Suprapubic skin (tissue), 4 donors: ENCODE results near the gene GAB4. TPM values are rescaled to one million over a fixed set of nuclear protein-coding genes. Genes with fewer than 3 reads are reported as not detected.
"Not testable (repeated sequence)": the region's sequence is repeated elsewhere in the genome, so short reads cannot be mapped to it uniquely, and the experiment has no call there.

Source experiments
- DNase-seq, 2 donors: peaks; one replicate each; pipeline ENCODE4 v3.0.0-alpha.2; 2019; ENCODE audit warnings: low spot score in 2 of 2
- H3K27ac ChIP-seq: fragments of 200-600 bp; sonication (generic); one replicate; pipeline ENCODE4 v1.5.1; 2019
- H3K27me3 ChIP-seq: fragments of 200-600 bp; sonication (generic); one replicate; pipeline ENCODE4 v1.5.1; 2019
- H3K36me3 ChIP-seq: fragments of 200-600 bp; sonication (generic); one replicate; pipeline ENCODE4 v1.5.1; 2019
- H3K4me1 ChIP-seq: fragments of 200-600 bp; sonication (generic); one replicate; pipeline ENCODE4 v1.5.1; 2019
- H3K4me3 ChIP-seq: fragments of 200-600 bp; sonication (generic); one replicate; pipeline ENCODE4 v1.5.1; 2019; ENCODE audit warnings: mild to moderate bottlenecking
- H3K9me3 ChIP-seq: fragments of 200-600 bp; sonication (generic); one replicate; pipeline ENCODE4 v1.5.1; 2019
- EP300 ChIP-seq: sonication (generic); formaldehyde crosslinking; IDR thresholded peaks from one replicate; pipeline ENCODE4 v1.6.1; 2017; ENCODE audit warnings: antibody characterized with exemption
- POLR2A ChIP-seq, 2 donors: fragments of 450-650 bp; IDR thresholded peaks; one replicate each; pipeline ENCODE4 v1.6.1; 2017; ENCODE audit warnings: antibody characterized with exemption in 2 of 2, mild to moderate bottlenecking in 2 of 2, moderate library complexity in 2 of 2
- POLR2AphosphoS5 ChIP-seq, 3 donors: sonication (generic); formaldehyde crosslinking; IDR thresholded peaks; one replicate each; pipeline ENCODE4 v1.6.1; 2017; ENCODE audit warnings: antibody characterized with exemption in 3 of 3
- WGBS: methylation state at CpG from one replicate; pipeline ENCODE4 v1.1.5; 2018; 5-methylcytosine and 5-hydroxymethylcytosine counted together
- total RNA-seq, 4 donors: library from RNA; depleted of rRNA; stranded (reverse); fragments of >200 nt; gene quantifications; one replicate each; pipeline ENCODE4 v1.1.0, GENCODE V29; 2016
- TF ChIP-seq, protein P1 (sequence below), 2 donors: fragments of 200-600 bp in 1 of 2; fragments of 450-650 bp in 1 of 2; sonication (generic) in 1 of 2; IDR thresholded peaks; one replicate each; pipeline ENCODE4 v1.5.1; 2016 to 2019; ENCODE audit warnings: antibody characterized with exemption in 2 of 2, mild to moderate bottlenecking in 1 of 2, moderate library complexity in 1 of 2

GAB4 gene
- total RNA-seq, 4 donors from 2014 or later: 0.21 to 0.32 TPM; not detected in 2

GRCh38 chr22:16917144-16918003 lies 90.6 kb downstream of the GAB4 start:
- WGBS: 31% methylated on average over 16 of the region's 16 CpGs
- Histone ChIP-seq H3K9me3 (no peaks in the 10 kb centered on the region), H3K27ac (no peak overlapping the region), H3K4me1 (peaks cover 2% of the 10 kb centered on the region), H3K27me3 (peaks cover 12% of the 10 kb centered on the region), H3K4me3 (no peak overlapping the region), H3K36me3 (no peaks in the 10 kb centered on the region)
- peak in 1 of 2 donors; percentile 68 for DNase-seq
- TF ChIP-seq, protein P1, sequence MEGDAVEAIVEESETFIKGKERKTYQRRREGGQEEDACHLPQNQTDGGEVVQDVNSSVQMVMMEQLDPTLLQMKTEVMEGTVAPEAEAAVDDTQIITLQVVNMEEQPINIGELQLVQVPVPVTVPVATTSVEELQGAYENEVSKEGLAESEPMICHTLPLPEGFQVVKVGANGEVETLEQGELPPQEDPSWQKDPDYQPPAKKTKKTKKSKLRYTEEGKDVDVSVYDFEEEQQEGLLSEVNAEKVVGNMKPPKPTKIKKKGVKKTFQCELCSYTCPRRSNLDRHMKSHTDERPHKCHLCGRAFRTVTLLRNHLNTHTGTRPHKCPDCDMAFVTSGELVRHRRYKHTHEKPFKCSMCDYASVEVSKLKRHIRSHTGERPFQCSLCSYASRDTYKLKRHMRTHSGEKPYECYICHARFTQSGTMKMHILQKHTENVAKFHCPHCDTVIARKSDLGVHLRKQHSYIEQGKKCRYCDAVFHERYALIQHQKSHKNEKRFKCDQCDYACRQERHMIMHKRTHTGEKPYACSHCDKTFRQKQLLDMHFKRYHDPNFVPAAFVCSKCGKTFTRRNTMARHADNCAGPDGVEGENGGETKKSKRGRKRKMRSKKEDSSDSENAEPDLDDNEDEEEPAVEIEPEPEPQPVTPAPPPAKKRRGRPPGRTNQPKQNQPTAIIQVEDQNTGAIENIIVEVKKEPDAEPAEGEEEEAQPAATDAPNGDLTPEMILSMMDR (IDR thresholded peaks at IDR 0.05): peak in 1 of 2 donors; percentile 46
- TF ChIP-seq POLR2A (IDR thresholded peaks at IDR 0.05): no peak

- H3K27me3 ChIP-seq: peaks cover 8% of the 10 kb centered on the region
- no peaks in the 10 kb centered on the region for H3K36me3 ChIP-seq
- H3K27ac ChIP-seq: no peak overlapping the region
- H3K4me3 ChIP-seq: no peak overlapping the region
- DNase-seq: no peak
- TF ChIP-seq POLR2AphosphoS5 (IDR thresholded peaks at IDR 0.05): no peak
- no peak for TF ChIP-seq POLR2A (IDR thresholded peaks at IDR 0.05)
- no peak for TF ChIP-seq EP300
- TF ChIP-seq, protein P1 (IDR thresholded peaks at IDR 0.05): no peak
- peaks cover 2% of the 10 kb centered on the region for H3K4me1 ChIP-seq
- 67% methylated on average over 2 of the region's 2 CpGs for WGBS
- no peaks in the 10 kb centered on the region for H3K9me3 ChIP-seq
Observed at GRCh38 chr22:16915701-16916100, 92.3 kb downstream of the GAB4 start.

DNA sequence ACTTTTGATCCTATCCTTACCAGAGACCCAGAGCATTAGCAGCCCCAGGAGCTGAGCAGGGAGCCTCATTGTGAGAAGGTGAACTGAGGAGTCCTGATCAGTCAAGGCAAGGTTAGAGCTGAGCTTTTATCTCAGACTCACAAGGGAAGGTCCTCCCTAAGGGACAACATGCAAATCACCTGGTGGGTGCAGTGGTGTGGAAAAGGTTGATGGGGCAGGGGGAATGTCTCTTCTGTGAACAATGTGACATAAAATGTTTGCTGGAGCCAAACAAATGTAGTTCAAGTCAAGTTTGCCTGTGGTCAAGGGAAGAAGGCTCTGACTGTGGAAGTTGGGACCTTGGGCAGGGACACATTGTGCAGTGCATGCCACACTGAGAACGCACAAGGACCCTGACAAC lies 93.1 kb downstream of the GAB4 start:
- not testable (repeated sequence) for H3K4me3 ChIP-seq, DNase-seq, H3K36me3 ChIP-seq, H3K4me1 ChIP-seq, H3K27ac ChIP-seq, H3K9me3 ChIP-seq, H3K27me3 ChIP-seq
- WGBS: 60% methylated on average over 1 of the region's 1 CpG

GRCh38 chr22:16914006-16914405 lies 94.0 kb downstream of the GAB4 start:
- no peak for DNase-seq
- no peaks in the 10 kb centered on the region for H3K9me3 ChIP-seq
- peaks cover 6% of the 10 kb centered on the region for H3K27me3 ChIP-seq
- no peak overlapping the region for H3K27ac ChIP-seq
- H3K36me3 ChIP-seq: no peaks in the 10 kb centered on the region
- peaks cover 2% of the 10 kb centered on the region for H3K4me1 ChIP-seq
- TF ChIP-seq POLR2A (IDR thresholded peaks at IDR 0.05) (no peak), EP300 (no peak), POLR2AphosphoS5 (IDR thresholded peaks at IDR 0.05) (no peak)
- TF ChIP-seq, protein P1 (IDR thresholded peaks at IDR 0.05): no peak
- WGBS: 52% methylated on average over 5 of the region's 5 CpGs
- no peak overlapping the region for H3K4me3 ChIP-seq

- H3K36me3 ChIP-seq: no peaks in the 10 kb centered on the region
- H3K27ac ChIP-seq: no peak overlapping the region
- H3K27me3 ChIP-seq: peaks cover 10% of the 10 kb centered on the region
- no peaks in the 10 kb centered on the region for H3K9me3 ChIP-seq
- H3K4me3 ChIP-seq: no peak overlapping the region
- no peak for DNase-seq
- WGBS: 50% methylated on average over 3 of the region's 3 CpGs
- TF ChIP-seq POLR2A (IDR thresholded peaks at IDR 0.05) (no peak), POLR2AphosphoS5 (IDR thresholded peaks at IDR 0.05) (no peak), EP300 (no peak)
- TF ChIP-seq, protein P1 (IDR thresholded peaks at IDR 0.05): no peak
- H3K4me1 ChIP-seq: no peaks in the 10 kb centered on the region
Observed at GRCh38 chr22:16912281-16912680, 95.7 kb downstream of the GAB4 start.

Other genes with a start within 250 kb of the GAB4 start
- not detected for gene XKR3, start 182.8 kb downstream of the GAB4 start, total RNA-seq
- 10 to 100 TPM; 16.2 to 22.6 (median 21.4) TPM for gene IL17RA, start 76.8 kb upstream of the GAB4 start, total RNA-seq
- 1 to 10 TPM in 3 of 4 donors, under 1 TPM in 1; 0.76 to 1.9 (median 1.6) TPM for gene TMEM121B, start 113.1 kb upstream of the GAB4 start, total RNA-seq
- 10 to 100 TPM; 38.5 to 58.3 (median 44.5) TPM for gene HDHD5, start 151.1 kb upstream of the GAB4 start, total RNA-seq
- 1 to 10 TPM in 3 of 4 donors, under 1 TPM in 1; 0.98 to 7.6 (median 6.4) TPM for gene ADA2, start 211.2 kb upstream of the GAB4 start, total RNA-seq